ENCODE results near the gene EIF3D.

The EIF3D gene

DNA sequence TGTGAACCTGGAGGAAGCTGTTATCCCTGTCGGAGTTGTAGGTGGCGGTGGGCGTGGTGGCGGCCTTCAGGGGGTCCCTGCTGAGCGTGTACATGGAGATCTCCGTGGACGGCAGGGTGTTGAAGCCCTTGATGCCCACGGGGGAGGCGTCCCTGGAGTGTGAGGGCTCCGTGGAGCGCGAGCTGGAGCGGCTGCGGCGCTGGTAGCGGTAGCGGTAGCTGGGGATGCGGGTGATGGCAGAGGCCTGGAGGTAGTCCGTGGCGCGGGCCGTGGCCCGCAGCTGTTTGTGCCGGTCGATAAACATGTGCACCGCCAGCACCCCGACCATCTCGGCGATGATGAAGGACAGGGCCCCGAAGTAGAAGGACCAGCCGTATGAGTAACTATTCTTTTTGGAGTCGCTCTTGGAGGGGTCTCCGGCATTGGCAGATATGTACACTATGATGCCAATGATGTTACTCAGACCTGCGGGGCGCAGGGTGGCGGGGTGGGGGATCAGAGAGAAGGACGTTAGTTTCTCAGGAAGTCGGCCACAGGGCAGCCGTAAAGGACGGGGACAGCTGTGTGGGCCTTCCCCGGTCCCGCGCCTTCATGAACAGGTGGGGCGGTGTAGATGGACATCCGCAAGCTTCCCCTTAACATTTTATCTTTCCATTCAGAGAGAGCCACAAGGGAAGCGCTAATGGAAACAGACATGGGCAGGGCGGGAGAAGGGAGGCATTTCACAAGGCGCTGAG, 35.6 kb upstream of the EIF3D start:
- no peaks in the 10 kb centered on the region for H3K27me3 ChIP-seq (ENCODE audit: insufficient read depth, low read length)
- H3K36me3 ChIP-seq (ENCODE audit: insufficient read depth, low read length): no peaks in the 10 kb centered on the region
- H2AFZ ChIP-seq (ENCODE audit: low read length, unreplicated experiment): no peak overlapping the region
- H3K4me1 ChIP-seq (ENCODE audit: control insufficient read depth, insufficient read depth, low read length, unreplicated experiment): peaks cover 11% of the 10 kb centered on the region
- no peaks in the 10 kb centered on the region for H3K79me2 ChIP-seq (ENCODE audit: control insufficient read depth, insufficient read depth, low read length, unreplicated experiment)
- no peak overlapping the region for H3K4me3 ChIP-seq (ENCODE audit: low read depth, low read length)
- no peak overlapping the region for H3K27ac ChIP-seq (ENCODE audit: low read depth, low read length)

DNA sequence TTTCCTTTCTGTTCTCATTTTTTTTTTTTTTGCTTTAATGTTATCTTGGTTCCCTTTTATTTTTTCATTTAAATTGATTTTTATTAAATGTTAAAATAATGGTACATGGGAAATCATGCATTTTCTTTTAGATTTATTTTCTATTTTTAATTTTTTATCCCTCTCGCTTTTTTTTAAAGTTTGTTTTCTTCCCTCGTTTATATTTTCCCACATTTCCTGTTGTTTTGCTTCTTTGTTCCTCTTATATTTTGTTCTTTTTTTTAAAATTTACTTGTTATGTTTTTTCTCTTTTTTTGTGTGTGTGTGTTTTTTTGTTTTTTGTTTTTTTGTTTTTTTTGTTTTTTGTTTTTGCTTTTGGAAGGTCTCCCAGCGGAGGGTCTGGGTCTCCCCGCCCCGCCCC, 34.9 kb upstream of the EIF3D start:
- Histone ChIP-seq H3K27me3 (ENCODE audit: insufficient read depth, low read length) (no peaks in the 10 kb centered on the region), H3K36me3 (ENCODE audit: insufficient read depth, low read length) (no peaks in the 10 kb centered on the region), H3K27ac (ENCODE audit: low read depth, low read length) (no peak overlapping the region), H3K4me3 (ENCODE audit: low read depth, low read length) (no peak overlapping the region), H3K4me1 (ENCODE audit: control insufficient read depth, insufficient read depth, low read length, unreplicated experiment) (peaks cover 11% of the 10 kb centered on the region), H2AFZ (ENCODE audit: low read length, unreplicated experiment) (no peak overlapping the region), H3K79me2 (ENCODE audit: control insufficient read depth, insufficient read depth, low read length, unreplicated experiment) (no peaks in the 10 kb centered on the region)

DNA sequence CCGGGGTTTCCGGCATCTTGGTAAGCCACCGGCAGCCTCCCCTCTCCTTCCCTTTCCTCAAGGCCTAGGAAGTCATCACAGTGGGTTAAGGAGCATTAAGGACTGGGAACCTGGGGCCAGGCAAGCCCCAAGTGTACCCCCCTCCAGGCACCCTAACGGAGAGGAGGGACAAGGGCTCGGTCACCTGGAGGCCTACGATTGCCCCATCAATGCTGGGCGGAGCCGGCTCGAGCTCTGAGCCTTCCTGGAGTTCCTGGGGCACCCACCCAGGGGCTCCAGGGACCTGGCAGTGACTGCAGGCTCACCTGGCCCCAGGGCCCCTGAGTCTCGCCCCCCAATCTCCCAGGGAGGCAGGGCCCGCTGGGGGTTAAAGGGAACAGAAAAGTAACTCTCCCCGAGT, 34.5 kb upstream of the EIF3D start:
- Histone ChIP-seq H3K79me2 (ENCODE audit: control insufficient read depth, insufficient read depth, low read length, unreplicated experiment) (no peaks in the 10 kb centered on the region), H2AFZ (ENCODE audit: low read length, unreplicated experiment) (no peak overlapping the region), H3K27ac (ENCODE audit: low read depth, low read length) (no peak overlapping the region), H3K27me3 (ENCODE audit: insufficient read depth, low read length) (no peaks in the 10 kb centered on the region), H3K4me1 (ENCODE audit: control insufficient read depth, insufficient read depth, low read length, unreplicated experiment) (peaks cover 11% of the 10 kb centered on the region), H3K36me3 (ENCODE audit: insufficient read depth, low read length) (no peaks in the 10 kb centered on the region), H3K4me3 (ENCODE audit: low read depth, low read length) (no peak overlapping the region)

DNA sequence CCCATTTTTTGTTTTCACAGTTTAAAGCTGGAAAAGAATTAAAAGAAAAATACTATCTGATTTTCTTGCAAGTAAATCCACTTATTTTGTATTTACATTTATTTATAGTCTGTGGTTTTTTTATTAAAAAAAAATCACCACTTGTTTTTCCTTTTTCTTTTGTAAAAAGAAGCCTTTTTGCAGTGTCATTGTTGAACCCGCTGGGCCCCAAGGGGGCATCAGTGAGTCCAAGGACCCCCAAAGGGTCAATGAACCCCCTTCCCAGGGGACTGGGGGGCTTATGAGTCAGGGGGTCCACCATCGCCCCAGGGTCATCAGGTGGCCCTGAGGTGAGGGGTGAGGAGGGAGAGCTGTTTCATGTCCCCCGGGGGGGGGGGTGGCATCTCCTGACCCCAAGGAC, 34.0 kb upstream of the EIF3D start:
- H3K4me3 ChIP-seq (ENCODE audit: low read depth, low read length): no peak overlapping the region
- no peak overlapping the region for H2AFZ ChIP-seq (ENCODE audit: low read length, unreplicated experiment)
- H3K27ac ChIP-seq (ENCODE audit: low read depth, low read length): no peak overlapping the region
- H3K27me3 ChIP-seq (ENCODE audit: insufficient read depth, low read length): no peaks in the 10 kb centered on the region
- no peaks in the 10 kb centered on the region for H3K79me2 ChIP-seq (ENCODE audit: control insufficient read depth, insufficient read depth, low read length, unreplicated experiment)
- peaks cover 11% of the 10 kb centered on the region for H3K4me1 ChIP-seq (ENCODE audit: control insufficient read depth, insufficient read depth, low read length, unreplicated experiment)
- H3K36me3 ChIP-seq (ENCODE audit: insufficient read depth, low read length): no peaks in the 10 kb centered on the region

DNA sequence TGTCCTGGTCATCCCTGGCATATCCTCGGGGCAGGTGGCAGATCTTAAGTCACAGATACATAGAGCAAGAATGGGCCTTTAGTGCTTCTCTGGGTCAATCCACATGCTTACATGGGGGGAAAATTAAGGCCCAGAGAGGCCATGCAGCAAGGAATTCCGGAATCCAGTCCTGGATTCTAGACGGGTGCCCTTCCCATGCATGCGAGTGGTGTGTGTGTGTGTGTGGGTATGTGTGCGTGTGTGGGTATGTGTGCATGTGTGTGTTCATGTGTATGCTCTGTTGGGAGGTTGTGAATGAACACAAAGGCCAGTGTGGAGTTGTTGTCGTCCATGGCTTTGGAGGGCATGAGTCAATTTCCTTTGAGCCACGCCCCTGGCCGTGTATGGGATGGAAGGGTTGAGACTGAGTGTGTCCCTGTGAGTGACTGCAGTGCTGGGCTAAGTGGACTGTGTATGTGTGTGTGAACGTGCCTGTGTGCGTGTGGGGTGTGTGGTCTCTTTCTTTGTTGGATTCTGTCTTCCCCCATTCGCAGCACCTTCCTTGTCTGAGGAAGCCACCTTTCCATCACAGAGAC, 33.4 kb upstream of the EIF3D start:
- Histone ChIP-seq H3K4me1 (ENCODE audit: control insufficient read depth, insufficient read depth, low read length, unreplicated experiment) (peaks cover 11% of the 10 kb centered on the region), H3K36me3 (ENCODE audit: insufficient read depth, low read length) (no peaks in the 10 kb centered on the region), H3K4me3 (ENCODE audit: low read depth, low read length) (no peak overlapping the region), H2AFZ (ENCODE audit: low read length, unreplicated experiment) (no peak overlapping the region), H3K79me2 (ENCODE audit: control insufficient read depth, insufficient read depth, low read length, unreplicated experiment) (no peaks in the 10 kb centered on the region), H3K27me3 (ENCODE audit: insufficient read depth, low read length) (no peaks in the 10 kb centered on the region), H3K27ac (ENCODE audit: low read depth, low read length) (no peak overlapping the region)

DNA sequence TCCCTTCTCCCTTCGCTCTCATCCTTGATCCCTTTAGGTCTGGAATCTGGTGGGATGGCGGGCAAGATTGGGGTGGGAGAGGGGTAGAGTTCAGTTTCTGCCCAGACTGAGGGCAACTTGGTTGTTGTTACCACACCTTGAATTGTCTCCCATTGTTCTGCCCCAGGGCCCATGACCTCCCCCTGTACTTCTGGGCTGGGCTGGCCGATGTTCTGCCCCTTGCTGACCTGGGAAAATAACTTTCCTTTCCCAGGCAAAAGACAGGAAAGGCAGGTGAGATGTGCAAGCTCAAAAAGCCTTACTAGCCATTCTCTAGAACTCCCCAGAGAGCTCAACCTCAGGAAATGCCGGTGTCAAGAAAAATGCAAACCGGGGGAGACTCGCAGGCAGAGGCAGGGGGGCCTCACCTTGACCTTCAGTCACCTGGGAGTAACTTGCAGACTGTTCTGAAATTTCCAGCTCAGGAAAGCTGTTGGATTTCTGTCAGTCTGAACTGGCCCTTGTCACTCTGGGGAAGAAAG, 32.4 kb upstream of the EIF3D start:
- Histone ChIP-seq H3K79me2 (ENCODE audit: control insufficient read depth, insufficient read depth, low read length, unreplicated experiment) (no peaks in the 10 kb centered on the region), H3K27me3 (ENCODE audit: insufficient read depth, low read length) (peaks cover 4% of the 10 kb centered on the region; the same call in 1 of the 2 replicates), H3K4me1 (ENCODE audit: control insufficient read depth, insufficient read depth, low read length, unreplicated experiment) (peaks cover 11% of the 10 kb centered on the region), H3K4me3 (ENCODE audit: low read depth, low read length) (no peak overlapping the region), H3K27ac (ENCODE audit: low read depth, low read length) (no peak overlapping the region), H3K36me3 (ENCODE audit: insufficient read depth, low read length) (no peaks in the 10 kb centered on the region), H2AFZ (ENCODE audit: low read length, unreplicated experiment) (no peak overlapping the region)

DNA sequence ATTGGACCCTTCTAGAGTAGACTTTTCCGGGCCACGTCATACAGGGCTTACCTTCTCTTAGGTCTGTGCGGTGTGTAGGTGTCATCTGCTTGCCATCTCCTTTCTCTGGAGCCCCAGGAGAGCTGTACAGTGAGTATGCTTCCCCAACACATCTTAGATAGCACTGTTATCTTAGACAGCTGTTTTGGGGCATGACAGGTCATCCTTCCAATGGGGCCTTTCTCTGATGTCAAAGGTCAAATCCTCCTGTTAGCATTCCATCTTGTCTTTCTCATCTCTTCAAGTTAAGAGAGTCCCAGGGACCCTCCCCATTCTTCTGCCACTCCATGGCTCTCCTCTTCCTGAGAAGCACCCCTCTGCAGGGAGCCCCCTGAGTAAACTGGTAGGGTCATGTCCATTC, 31.0 kb upstream of the EIF3D start:
- Histone ChIP-seq H3K4me3 (ENCODE audit: low read depth, low read length) (no peak overlapping the region), H2AFZ (ENCODE audit: low read length, unreplicated experiment) (no peak overlapping the region), H3K79me2 (ENCODE audit: control insufficient read depth, insufficient read depth, low read length, unreplicated experiment) (no peaks in the 10 kb centered on the region), H3K27ac (ENCODE audit: low read depth, low read length) (no peak overlapping the region), H3K4me1 (ENCODE audit: control insufficient read depth, insufficient read depth, low read length, unreplicated experiment) (peaks cover 11% of the 10 kb centered on the region), H3K27me3 (ENCODE audit: insufficient read depth, low read length) (peaks cover 4% of the 10 kb centered on the region; the same call in 1 of the 2 replicates), H3K36me3 (ENCODE audit: insufficient read depth, low read length) (no peaks in the 10 kb centered on the region)

DNA sequence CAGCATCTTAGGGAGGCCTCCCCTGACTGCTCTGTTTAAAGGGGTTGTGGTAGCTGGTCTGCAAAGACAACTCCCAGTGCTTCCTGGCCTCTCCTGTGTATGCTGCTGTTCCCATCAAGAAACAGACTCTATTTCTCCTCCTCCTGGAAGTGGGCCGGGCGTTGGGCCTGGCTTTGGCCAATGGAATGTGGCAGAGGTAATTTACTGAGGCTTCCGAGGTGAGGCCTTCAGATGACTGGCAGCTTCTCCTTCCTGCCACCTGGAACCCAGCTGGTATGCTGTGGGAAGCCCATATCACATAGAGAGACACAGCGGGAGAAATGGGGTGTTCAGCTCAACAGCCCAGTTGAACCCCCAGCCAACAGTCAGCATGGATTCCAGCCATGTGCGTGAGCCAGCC, 25.1 kb upstream of the EIF3D start:
- H3K27me3 ChIP-seq (ENCODE audit: insufficient read depth, low read length): peaks cover 23% of the 10 kb centered on the region
- no peaks in the 10 kb centered on the region for H3K36me3 ChIP-seq (ENCODE audit: insufficient read depth, low read length)
- H3K4me3 ChIP-seq (ENCODE audit: low read depth, low read length): no peak overlapping the region
- no peaks in the 10 kb centered on the region for H3K79me2 ChIP-seq (ENCODE audit: control insufficient read depth, insufficient read depth, low read length, unreplicated experiment)
- peaks cover 4% of the 10 kb centered on the region for H3K4me1 ChIP-seq (ENCODE audit: control insufficient read depth, insufficient read depth, low read length, unreplicated experiment)
- H3K27ac ChIP-seq (ENCODE audit: low read depth, low read length): no peak overlapping the region
- no peak overlapping the region for H2AFZ ChIP-seq (ENCODE audit: low read length, unreplicated experiment)

DNA sequence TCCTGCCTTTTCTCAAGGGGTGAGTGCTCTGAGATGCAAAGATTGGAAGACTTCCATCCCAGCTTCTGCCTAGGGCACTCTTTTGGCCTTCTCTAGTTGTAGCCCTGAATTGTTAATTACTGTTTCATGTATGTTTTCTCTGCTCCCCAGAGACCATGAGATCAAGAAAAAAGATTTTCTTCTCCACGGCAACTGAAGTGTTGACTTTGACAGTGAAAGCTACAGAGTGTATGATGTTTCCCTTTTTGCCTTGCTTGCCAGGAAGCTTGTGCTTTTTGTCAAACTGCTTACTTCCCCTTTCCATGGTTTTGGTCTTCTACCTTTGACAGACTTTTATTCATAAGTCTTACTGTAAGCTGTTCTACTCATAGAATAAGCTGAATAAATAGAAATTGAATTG, 23.3 kb upstream of the EIF3D start:
- peaks cover 23% of the 10 kb centered on the region for H3K27me3 ChIP-seq (ENCODE audit: insufficient read depth, low read length)
- no peak overlapping the region for H2AFZ ChIP-seq (ENCODE audit: low read length, unreplicated experiment)
- no peaks in the 10 kb centered on the region for H3K36me3 ChIP-seq (ENCODE audit: insufficient read depth, low read length)
- H3K27ac ChIP-seq (ENCODE audit: low read depth, low read length): no peak overlapping the region
- H3K4me1 ChIP-seq (ENCODE audit: control insufficient read depth, insufficient read depth, low read length, unreplicated experiment): peaks cover 5% of the 10 kb centered on the region
- no peak overlapping the region for H3K4me3 ChIP-seq (ENCODE audit: low read depth, low read length)
- H3K79me2 ChIP-seq (ENCODE audit: control insufficient read depth, insufficient read depth, low read length, unreplicated experiment): no peaks in the 10 kb centered on the region

DNA sequence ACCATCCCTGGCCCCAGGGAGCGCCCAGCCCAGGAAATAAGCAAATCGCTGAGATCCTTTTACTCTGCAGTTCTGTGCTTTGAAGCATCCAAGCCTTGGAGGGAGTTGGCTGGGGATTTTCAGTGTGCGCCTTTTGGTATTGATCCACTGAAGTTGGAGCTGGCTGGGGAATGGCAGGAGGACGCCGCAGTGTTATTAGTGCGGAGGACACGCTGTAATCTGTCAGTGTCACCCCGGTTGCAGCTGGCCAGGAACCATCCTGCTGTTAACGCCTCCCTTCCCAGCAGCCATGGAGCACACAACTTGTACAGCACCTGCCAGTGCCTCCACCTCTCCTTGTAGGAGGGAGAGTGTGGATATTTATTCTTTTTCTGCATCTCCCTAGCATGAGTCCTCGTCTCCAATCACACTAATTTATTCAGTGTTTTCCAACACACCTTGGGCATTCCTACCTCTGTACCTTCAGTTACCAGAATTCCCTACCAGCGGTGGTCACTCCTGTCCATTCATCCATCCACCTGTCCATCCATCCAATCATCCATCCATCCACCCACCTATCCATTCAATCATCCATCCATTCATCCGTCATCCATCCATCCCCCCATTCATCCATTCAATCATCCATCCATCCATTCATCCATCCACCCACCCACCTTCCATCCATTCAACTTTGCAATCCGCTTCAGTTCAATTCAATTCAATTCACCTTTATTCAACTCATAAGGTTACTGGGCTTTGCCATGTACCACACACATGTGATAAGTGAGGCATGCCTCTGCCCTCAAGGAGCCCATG, 21.9 kb upstream of the EIF3D start:
- Histone ChIP-seq H2AFZ (ENCODE audit: low read length, unreplicated experiment) (no peak overlapping the region), H3K4me3 (ENCODE audit: low read depth, low read length) (no peak overlapping the region), H3K79me2 (ENCODE audit: control insufficient read depth, insufficient read depth, low read length, unreplicated experiment) (no peaks in the 10 kb centered on the region), H3K27ac (ENCODE audit: low read depth, low read length) (no peak overlapping the region), H3K4me1 (ENCODE audit: control insufficient read depth, insufficient read depth, low read length, unreplicated experiment) (peaks cover 10% of the 10 kb centered on the region), H3K27me3 (ENCODE audit: insufficient read depth, low read length) (peaks cover 18% of the 10 kb centered on the region), H3K36me3 (ENCODE audit: insufficient read depth, low read length) (no peaks in the 10 kb centered on the region)
